HG03457 (cell line): ENCODE results near the gene LRRC58.

ENCODE experiments used
- ATAC-seq: cut with Tn5 transposase; IDR thresholded peaks from one replicate; pipeline ENCODE4 v1.9.1; 2021; ENCODE audit warnings: moderate number of reproducible peaks; ENCODE audit not compliant: unreplicated experiment

LRRC58 gene

DNA sequence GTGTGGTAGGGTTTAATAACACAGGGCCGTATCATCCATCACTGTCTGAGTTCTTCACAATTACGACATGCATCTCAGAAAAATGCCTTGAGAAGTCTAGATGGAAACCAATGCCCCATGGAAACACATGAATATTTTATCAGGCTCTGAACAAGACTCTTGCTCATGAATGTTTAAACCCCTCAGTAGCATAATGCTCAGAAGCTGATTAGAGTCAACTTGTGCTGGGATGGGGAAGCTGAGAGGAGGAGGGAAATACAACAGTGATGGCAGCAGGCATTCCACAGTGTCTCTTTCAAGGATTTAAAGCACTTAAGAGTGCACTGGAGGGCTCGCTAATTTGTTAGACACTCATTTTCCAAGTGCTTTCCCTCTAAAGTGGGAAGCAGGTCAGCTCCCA is 67.9 kb downstream of the LRRC58 start:
- ATAC-seq = no peak

GRCh38 chr3:120280566-120280965 is 68.6 kb downstream of the LRRC58 start:
- ATAC-seq = no peak

DNA sequence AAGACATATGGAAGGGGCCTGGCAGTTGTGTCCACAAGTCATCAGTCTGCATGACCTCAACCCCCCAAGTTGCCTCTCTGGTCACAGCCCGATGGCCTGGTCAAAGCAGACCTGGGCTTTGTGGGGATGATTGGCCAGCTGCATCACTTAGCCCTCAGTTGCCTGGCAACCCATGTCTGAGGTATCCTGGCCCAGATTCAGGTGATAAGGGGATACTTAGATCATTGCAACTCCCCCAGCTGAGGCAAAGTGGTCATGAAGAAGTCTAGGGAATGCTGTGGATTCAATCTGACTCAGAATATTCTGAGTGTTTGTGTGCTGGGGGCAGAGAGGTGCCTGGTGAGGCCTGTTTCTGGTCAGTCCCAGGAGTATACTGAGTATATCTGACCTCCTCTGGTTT is 69.1 kb downstream of the LRRC58 start:
- no peak for ATAC-seq

- ATAC-seq = no peak
Observed at GRCh38 chr3:120276767-120277166, 72.4 kb downstream of the LRRC58 start.

- ATAC-seq = no peak
Observed at GRCh38 chr3:120275618-120276017, 73.5 kb downstream of the LRRC58 start.

- ATAC-seq = no peak
Observed at GRCh38 chr3:120274739-120275167, 74.4 kb downstream of the LRRC58 start.
